Nephron (organoid): Measurements from ENCODE around the gene RET.

Source experiments
- H3K27ac Mint-ChIP-seq, 3 experiments: 2 replicates each; pipeline ENCODE4 v1.8.0; 2020; ENCODE audit warnings: mixed read lengths in 3 of 3, mild to moderate bottlenecking in 2 of 3, moderate library complexity in 1 of 3
- H3K27me3 Mint-ChIP-seq: 2 replicates; pipeline ENCODE4 v1.8.0; 2021; ENCODE audit warnings: low read depth, mild to moderate bottlenecking, moderate library complexity, mixed read lengths
- H3K36me3 Mint-ChIP-seq: 2 replicates; pipeline ENCODE4 v1.8.0; 2020; ENCODE audit warnings: low read depth, mixed read lengths
- H3K4me1 Mint-ChIP-seq: 2 replicates; pipeline ENCODE4 v1.8.0; 2020; ENCODE audit warnings: mixed read lengths
- H3K4me3 Mint-ChIP-seq, 3 experiments: 2 replicates each; pipeline ENCODE4 v1.8.0; 2020; ENCODE audit warnings: mild to moderate bottlenecking in 3 of 3, mixed read lengths in 3 of 3, moderate library complexity in 2 of 3
- H3K9me3 Mint-ChIP-seq: 2 replicates; pipeline ENCODE4 v1.8.0; 2020; ENCODE audit warnings: mixed read lengths
- TF ChIP-seq, protein P1 (sequence below), 3 experiments: fragments of 200-600 bp; sonication (generic); IDR thresholded peaks; one replicate each; pipeline ENCODE4 v1.5.0; 2021; ENCODE audit warnings: antibody characterized with exemption in 3 of 3; ENCODE audit not compliant: unreplicated experiment in 3 of 3

The RET gene

DNA sequence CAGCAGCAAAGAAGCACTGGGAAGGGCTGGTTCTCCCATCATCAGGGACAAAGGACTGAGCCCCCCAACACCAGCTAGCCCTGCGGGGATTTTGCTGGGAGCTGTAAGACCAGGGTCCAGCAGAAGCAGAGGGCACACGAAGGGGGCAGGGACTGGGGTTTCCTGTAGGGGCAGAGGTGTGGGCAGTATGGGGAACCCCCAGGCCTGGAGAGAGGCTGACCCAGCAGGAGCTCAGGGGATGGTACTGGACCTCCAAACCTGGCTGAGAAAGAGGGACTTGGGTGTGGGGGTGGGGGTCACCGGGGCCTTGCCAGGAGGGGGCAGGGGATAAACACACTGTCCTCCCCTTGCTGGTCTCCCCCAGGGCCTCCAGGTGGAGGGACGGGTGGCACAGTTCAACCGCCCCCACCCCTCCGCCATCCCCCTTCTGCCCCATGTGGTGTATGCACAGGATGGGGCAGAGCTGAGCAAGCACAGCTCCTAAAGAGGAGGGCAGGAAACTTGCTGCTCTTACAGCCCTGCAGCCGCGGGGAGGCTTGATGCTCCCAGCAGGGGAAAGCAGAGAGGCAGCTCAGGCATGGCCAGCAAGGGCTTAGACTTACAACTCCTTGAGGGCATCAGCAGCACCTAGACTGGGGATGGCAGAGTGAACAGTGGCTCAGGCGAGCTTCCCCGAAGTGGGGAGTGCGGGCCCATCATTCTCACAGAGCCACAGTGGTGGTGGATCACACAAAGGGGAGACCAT is 12.4 kb upstream of the RET start:
- Mint-ChIP-seq H3K9me3 (no peaks in the 10 kb centered on the region), H3K27me3 (peaks cover 9% of the 10 kb centered on the region), H3K4me3 (no peak overlapping the region), H3K36me3 (no peaks in the 10 kb centered on the region), H3K27ac (no peak overlapping the region), H3K4me1 (peaks cover 9% of the 10 kb centered on the region)
- TF ChIP-seq, protein P1, sequence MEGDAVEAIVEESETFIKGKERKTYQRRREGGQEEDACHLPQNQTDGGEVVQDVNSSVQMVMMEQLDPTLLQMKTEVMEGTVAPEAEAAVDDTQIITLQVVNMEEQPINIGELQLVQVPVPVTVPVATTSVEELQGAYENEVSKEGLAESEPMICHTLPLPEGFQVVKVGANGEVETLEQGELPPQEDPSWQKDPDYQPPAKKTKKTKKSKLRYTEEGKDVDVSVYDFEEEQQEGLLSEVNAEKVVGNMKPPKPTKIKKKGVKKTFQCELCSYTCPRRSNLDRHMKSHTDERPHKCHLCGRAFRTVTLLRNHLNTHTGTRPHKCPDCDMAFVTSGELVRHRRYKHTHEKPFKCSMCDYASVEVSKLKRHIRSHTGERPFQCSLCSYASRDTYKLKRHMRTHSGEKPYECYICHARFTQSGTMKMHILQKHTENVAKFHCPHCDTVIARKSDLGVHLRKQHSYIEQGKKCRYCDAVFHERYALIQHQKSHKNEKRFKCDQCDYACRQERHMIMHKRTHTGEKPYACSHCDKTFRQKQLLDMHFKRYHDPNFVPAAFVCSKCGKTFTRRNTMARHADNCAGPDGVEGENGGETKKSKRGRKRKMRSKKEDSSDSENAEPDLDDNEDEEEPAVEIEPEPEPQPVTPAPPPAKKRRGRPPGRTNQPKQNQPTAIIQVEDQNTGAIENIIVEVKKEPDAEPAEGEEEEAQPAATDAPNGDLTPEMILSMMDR (IDR thresholded peaks at IDR 0.05; ENCODE audit: unreplicated experiment in 3 of 3) = no peak

DNA sequence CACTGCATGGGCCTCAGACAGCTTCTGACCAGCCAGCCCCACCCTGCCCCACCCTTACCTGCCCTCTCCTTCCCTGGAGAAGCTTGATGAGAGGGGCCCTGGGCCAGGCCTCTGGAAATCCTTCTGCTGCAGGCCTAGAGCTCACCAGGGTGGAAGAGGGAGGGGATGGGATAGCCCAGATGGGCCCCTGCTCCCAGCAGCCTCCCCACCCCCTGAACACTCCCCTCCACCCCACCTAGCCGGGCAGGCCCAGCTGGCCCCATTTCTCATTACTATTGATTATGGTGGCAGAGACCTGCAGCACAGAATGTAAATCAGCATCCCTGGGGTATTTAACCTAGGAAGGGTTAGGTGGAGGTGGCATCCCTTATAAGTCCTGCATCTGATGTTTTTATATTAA is 11.6 kb upstream of the RET start:
- peaks cover 9% of the 10 kb centered on the region for H3K4me1 Mint-ChIP-seq
- no peak overlapping the region for H3K4me3 Mint-ChIP-seq
- H3K27ac Mint-ChIP-seq = no peak overlapping the region
- TF ChIP-seq, protein P1 (IDR thresholded peaks at IDR 0.05; ENCODE audit: unreplicated experiment in 3 of 3) = no peak
- H3K9me3 Mint-ChIP-seq = no peaks in the 10 kb centered on the region
- H3K36me3 Mint-ChIP-seq = no peaks in the 10 kb centered on the region
- H3K27me3 Mint-ChIP-seq = peaks cover 9% of the 10 kb centered on the region

DNA sequence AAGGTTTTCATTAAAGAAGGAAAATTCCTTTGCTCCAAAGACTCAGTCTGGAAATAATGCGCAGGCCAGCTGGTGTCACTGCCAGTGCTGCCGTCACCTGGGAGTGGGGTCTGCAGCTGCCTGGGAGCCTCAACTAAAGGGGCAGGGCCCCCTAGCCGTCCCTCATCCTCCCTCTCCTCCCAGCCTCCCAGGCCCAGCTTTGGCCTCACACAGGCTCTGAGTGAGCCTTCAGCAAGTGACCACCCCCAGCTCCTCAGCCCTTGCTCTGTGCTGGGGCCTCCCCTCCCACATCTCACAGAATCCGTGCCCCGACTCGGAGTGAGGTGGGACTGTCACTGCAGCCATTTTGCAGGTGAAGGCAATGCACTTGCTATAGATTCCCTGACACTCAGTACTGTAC is 11.1 kb upstream of the RET start:
- Mint-ChIP-seq H3K4me3 (no peak overlapping the region), H3K4me1 (peaks cover 9% of the 10 kb centered on the region)
- TF ChIP-seq, protein P1 (IDR thresholded peaks at IDR 0.05; ENCODE audit: unreplicated experiment in 3 of 3) = no peak

DNA sequence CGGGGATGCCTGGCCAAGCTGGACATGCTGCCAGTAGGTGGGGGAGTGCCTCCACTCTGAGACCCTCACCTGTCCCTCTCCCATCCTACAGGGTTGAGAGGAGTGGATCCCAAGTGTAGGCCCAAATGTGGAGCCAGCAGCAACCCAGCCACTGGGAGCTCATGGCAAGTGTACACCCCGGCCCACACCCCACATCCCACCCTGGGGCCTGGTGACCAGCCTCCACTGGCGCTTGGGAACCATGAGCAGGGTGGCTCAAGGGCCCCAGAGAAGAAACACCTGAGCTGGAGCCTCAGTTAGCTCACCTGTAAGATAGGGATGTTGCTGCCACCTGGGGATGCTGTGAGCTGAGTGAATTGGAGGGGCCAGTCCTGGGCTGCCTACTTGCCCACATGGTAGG is 10.4 kb upstream of the RET start:
- Mint-ChIP-seq H3K4me3 (no peak overlapping the region), H3K4me1 (peaks cover 9% of the 10 kb centered on the region), H3K27ac (no peak overlapping the region), H3K27me3 (peaks cover 15% of the 10 kb centered on the region), H3K36me3 (no peaks in the 10 kb centered on the region), H3K9me3 (no peaks in the 10 kb centered on the region)
- TF ChIP-seq, protein P1 (IDR thresholded peaks at IDR 0.05; ENCODE audit: unreplicated experiment in 3 of 3) = no peak

More for the DNA sequence above, 11.1 kb upstream of the RET start:
- H3K27me3 Mint-ChIP-seq = peaks cover 9% of the 10 kb centered on the region
- no peaks in the 10 kb centered on the region for H3K36me3 Mint-ChIP-seq
- no peak overlapping the region for H3K27ac Mint-ChIP-seq
- no peaks in the 10 kb centered on the region for H3K9me3 Mint-ChIP-seq

DNA sequence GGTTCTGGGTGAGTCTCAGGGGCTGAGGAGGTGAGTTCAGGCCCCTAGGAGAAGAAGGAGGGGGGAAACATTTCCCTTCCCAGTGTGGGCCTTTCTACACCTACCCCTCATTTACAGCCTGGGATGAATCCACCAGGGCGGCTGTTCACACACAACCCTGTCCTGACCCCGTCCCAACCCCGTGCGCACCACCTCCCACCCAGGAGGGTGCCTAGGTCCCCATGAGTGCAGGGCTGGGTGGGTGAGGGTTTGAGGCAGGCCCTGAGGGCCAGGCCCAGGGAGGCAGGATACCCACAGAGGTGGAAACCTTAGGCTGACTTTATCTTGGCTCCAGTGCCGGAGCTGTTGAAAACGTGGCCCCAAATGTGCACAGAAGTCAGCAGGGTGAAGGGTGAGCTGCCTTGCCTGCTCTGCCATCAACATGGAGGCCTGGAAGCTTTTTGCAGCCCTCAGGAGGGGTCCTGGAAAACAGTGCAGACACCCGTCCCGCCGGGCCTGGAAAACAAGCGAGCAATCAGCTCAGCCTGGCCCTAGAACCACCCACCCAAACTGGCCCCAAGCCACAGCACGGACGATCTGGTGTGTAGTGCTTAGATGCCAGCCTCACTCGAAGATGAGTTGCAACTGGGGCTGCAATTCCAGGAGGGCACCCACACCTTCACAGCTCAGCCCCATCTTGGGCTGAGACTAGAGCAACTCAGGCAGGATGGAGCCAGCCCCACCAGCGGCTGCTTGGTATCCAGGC is 9.3 kb upstream of the RET start:
- H3K27me3 Mint-ChIP-seq = peaks cover 23% of the 10 kb centered on the region
- H3K9me3 Mint-ChIP-seq = no peaks in the 10 kb centered on the region
- H3K36me3 Mint-ChIP-seq = no peaks in the 10 kb centered on the region
- H3K4me1 Mint-ChIP-seq = peaks cover 9% of the 10 kb centered on the region
- H3K27ac Mint-ChIP-seq = no peak overlapping the region
- H3K4me3 Mint-ChIP-seq = no peak overlapping the region
- TF ChIP-seq, protein P1 (IDR thresholded peaks at IDR 0.05; ENCODE audit: unreplicated experiment in 3 of 3) = no peak

DNA sequence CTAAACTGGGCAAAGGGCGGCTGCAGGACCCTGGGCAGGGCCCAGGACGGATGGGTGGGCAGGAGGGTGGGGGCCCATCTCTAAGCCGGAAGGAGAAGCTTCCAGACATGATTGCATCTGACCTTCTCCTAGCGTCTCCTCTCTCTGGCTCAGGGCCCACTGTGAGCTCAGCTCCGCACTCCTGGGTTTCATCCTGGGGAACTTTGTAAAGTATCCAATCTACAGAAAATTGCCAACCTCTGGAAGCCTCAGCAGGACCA is 8.8 kb upstream of the RET start:
- Mint-ChIP-seq H3K4me1 (peaks cover 9% of the 10 kb centered on the region), H3K4me3 (no peak overlapping the region), H3K36me3 (no peaks in the 10 kb centered on the region), H3K9me3 (no peaks in the 10 kb centered on the region), H3K27ac (no peak overlapping the region), H3K27me3 (peaks cover 28% of the 10 kb centered on the region)
- TF ChIP-seq, protein P1 (IDR thresholded peaks at IDR 0.05; ENCODE audit: unreplicated experiment in 3 of 3) = no peak
